Measurements from ENCODE around the gene CARD14.
"Not testable (repeated sequence)": the region's sequence is repeated elsewhere in the genome, so short reads cannot be mapped to it uniquely, and the experiment has no call there.

Gene CARD14

GRCh38 chr17:80185968-80186367 lies 16.1 kb downstream of the CARD14 start:
- no peak for DNase-seq (ENCODE audit: low spot score)

- no peak for DNase-seq (ENCODE audit: low spot score)
These were observed 17.3 kb downstream of the CARD14 start for GRCh38 chr17:80187090-80187489.

GRCh38 chr17:80187515-80187941 lies 17.7 kb downstream of the CARD14 start:
- DNase-seq (ENCODE audit: low spot score), result no peak

GRCh38 chr17:80189611-80190010 lies 19.8 kb downstream of the CARD14 start:
- no peak for DNase-seq (ENCODE audit: low spot score)

- DNase-seq (ENCODE audit: low spot score), result no peak
These were observed 20.9 kb downstream of the CARD14 start for GRCh38 chr17:80190716-80191115.

GRCh38 chr17:80191192-80191591 lies 21.4 kb downstream of the CARD14 start:
- DNase-seq (ENCODE audit: low spot score), result no peak

- DNase-seq (ENCODE audit: low spot score), result no peak
These were observed 22.2 kb downstream of the CARD14 start for GRCh38 chr17:80191865-80192661.

GRCh38 chr17:80195141-80195540 lies 25.3 kb downstream of the CARD14 start:
- DNase-seq (ENCODE audit: low spot score), result no peak

GRCh38 chr17:80195671-80196529 lies 26.1 kb downstream of the CARD14 start:
- peak; percentile 52 for DNase-seq (ENCODE audit: low spot score)

GRCh38 chr17:80196652-80197051 lies 26.8 kb downstream of the CARD14 start:
- no peak for DNase-seq (ENCODE audit: low spot score)

- no peak for DNase-seq (ENCODE audit: low spot score)
These were observed 28.4 kb downstream of the CARD14 start for GRCh38 chr17:80198144-80198661.

- not testable (repeated sequence) for DNase-seq (ENCODE audit: low spot score)
These were observed 29.5 kb downstream of the CARD14 start for GRCh38 chr17:80199295-80199694.

- DNase-seq (ENCODE audit: low spot score), result no peak
These were observed 31.6 kb downstream of the CARD14 start for GRCh38 chr17:80201446-80201845.

GRCh38 chr17:80202197-80202596 lies 32.4 kb downstream of the CARD14 start:
- no peak for DNase-seq (ENCODE audit: low spot score)

- DNase-seq (ENCODE audit: low spot score), result peak; percentile 20
These were observed 33.7 kb downstream of the CARD14 start for GRCh38 chr17:80203471-80203963.

- no peak for DNase-seq (ENCODE audit: low spot score)
These were observed 35.0 kb downstream of the CARD14 start for GRCh38 chr17:80204626-80205468.

- DNase-seq (ENCODE audit: low spot score), result no peak
These were observed 36.0 kb downstream of the CARD14 start for GRCh38 chr17:80205811-80206210.

- DNase-seq (ENCODE audit: low spot score), result no peak
These were observed 38.2 kb downstream of the CARD14 start for GRCh38 chr17:80208050-80208449.

- no peak for DNase-seq (ENCODE audit: low spot score)
These were observed 39.9 kb downstream of the CARD14 start for GRCh38 chr17:80209765-80210164.

GRCh38 chr17:80210348-80211108 lies 40.7 kb downstream of the CARD14 start:
- DNase-seq (ENCODE audit: low spot score), result no peak

GRCh38 chr17:80212109-80212508 lies 42.3 kb downstream of the CARD14 start:
- DNase-seq (ENCODE audit: low spot score), result no peak

All from NAMALWA (cell line).